NCI-H2107 treated with DMSO at 0.1 percent for 48 hours (cell line): ENCODE results near the gene COPZ1.
"Not testable (repeated sequence)": the region's sequence is repeated elsewhere in the genome, so short reads cannot be mapped to it uniquely, and the experiment has no call there.

Experiments
- DNase-seq: peaks from one replicate; lab custom pipeline; 2025; ENCODE audit not compliant: unreplicated experiment; lab: John Stamatoyannopoulos, UW

Gene COPZ1

GRCh38 chr12:54331461-54331860, 6.5 kb downstream of the COPZ1 start:
- no peak for DNase-seq

DNA sequence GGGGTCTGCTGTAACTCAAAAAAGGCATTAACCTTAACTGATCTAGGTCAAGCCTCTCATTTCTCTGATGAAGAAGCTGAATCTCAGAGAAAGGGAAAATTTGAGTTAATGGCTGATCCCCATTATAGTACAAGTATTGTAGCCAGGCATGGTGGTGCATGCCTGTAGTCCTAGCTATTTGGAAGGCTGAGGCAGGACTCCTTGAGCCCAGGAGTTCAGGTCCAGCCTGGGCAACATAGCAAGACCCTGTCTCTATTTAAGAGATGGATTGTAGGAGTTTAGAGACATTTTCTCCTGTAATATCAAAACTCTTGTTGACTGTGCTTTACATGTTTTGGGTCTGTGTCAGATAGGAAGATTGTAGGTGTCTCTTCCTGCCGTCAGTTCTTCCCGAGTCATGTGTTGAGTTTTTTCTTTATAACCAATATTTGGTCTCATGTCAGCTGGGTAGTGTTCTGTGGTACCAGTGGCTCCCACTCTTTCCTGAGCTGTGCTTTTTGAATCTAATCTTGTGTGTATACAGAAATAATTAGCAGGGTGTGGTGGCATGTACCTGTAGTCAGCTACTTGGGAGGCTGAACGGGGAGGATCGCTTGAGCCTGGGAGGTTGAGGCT, 8.6 kb downstream of the COPZ1 start:
- no peak for DNase-seq

DNA sequence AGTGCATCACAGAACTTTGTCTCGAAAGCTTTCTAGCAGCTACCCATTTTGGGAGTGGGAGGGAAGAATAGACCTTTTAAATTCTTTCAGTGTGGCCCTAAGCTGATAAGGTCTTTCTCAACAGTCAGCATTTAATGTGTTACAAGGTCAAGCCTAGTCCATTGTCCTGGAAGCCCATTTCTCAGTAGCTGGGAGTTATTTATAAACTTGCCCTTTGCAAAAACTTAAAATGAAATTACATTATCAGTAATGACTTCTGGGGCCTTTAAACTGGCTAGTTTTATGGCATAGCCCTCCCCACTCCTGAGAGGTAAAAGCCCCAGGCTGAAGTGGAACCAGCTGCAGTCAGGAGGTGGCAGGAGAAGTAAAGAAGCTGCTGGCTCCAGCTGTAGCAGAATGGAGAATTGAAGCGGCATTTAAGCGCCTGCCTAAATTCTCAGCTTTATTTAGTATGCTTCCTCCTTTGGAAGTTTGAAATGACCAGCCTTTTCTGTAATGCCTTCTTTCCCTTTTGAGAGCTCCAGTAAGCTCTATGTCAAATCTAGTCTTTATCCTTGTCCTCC, 12.4 kb downstream of the COPZ1 start:
- DNase-seq, result peak; percentile 83

- DNase-seq, result no peak
These were observed 13.1 kb downstream of the COPZ1 start for GRCh38 chr12:54337854-54338650.

- DNase-seq, result no peak
These were observed 13.9 kb downstream of the COPZ1 start for GRCh38 chr12:54338698-54339296.

DNA sequence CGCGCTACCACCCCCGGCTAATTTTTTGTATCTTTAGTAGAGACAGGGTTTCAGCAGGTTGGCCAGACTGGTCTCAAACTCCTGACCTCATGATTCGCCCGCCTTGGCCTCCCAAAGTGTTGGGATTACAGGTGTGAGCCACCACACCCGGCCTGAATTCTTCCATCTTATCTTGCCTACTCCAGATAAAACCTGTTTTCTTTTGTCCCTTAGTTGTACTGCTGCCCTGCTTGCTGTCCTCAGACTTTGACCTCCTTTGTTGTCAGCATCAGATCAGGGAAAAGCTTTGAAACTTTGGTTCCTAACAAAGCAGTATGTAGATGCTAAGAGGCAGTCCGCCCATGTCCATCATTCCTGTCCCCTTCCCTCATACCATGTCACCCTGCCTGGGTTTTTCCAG, 15.9 kb downstream of the COPZ1 start:
- DNase-seq, result no peak

- no peak for DNase-seq
These were observed 16.7 kb downstream of the COPZ1 start for GRCh38 chr12:54341378-54342300.

- DNase-seq, result no peak
These were observed 24.1 kb downstream of the COPZ1 start for GRCh38 chr12:54349036-54349435.

- DNase-seq, result no peak
These were observed 24.7 kb downstream of the COPZ1 start for GRCh38 chr12:54349679-54350078.

GRCh38 chr12:54350743-54351142, 25.8 kb downstream of the COPZ1 start:
- DNase-seq, result no peak

- DNase-seq, result peak; percentile 41
These were observed 26.4 kb downstream of the COPZ1 start for GRCh38 chr12:54351341-54351740.

GRCh38 chr12:54352022-54352531, 27.1 kb downstream of the COPZ1 start:
- DNase-seq, result peak; percentile 92

DNA sequence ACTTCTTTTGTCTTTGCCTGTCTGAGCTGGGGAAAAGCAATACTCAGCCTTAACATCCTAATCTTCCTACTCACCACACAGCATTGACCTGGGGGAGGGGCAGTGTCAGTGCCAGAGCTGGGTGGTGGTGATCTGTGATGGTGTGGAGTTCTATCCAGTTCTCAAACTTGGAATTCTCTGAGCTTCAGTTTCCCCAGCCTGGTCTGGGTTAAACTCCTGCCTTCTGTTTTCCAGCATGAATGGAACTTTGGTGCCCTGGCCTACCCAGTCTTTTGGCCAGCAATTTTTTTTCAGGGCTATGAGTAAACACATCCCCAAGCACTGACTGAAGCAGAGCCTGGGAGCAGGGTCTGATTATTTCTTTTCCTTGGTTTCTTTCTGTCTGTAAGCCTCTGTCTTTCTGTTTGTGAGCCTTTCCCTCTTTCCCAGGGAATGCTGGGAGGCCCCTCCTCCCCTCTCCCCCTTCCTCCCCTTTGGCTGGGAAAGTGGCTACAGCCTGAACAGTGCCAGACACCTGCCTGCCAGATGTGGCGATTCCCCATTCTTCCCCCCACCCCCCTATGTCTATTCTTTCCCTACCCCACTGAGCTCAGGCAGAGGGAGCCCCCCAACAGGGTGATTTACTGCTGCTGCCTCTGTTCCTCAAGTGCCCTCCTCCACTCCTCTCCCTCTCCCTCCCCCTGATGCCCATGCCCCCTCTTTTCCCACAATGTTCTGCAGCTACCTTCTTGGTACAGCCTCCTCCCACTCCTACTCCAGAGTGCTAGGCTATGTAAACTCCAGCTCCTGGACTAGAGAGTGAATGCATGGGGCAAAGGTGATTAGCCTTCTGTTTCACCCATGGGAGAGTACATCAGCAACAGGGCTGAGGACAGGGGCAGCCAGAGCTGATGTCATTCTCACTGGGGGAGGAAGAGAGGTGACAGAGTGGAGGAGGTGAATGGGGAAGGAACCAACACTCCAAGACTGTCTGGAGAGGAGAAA, 28.3 kb downstream of the COPZ1 start:
- peak; percentile 91 for DNase-seq

DNA sequence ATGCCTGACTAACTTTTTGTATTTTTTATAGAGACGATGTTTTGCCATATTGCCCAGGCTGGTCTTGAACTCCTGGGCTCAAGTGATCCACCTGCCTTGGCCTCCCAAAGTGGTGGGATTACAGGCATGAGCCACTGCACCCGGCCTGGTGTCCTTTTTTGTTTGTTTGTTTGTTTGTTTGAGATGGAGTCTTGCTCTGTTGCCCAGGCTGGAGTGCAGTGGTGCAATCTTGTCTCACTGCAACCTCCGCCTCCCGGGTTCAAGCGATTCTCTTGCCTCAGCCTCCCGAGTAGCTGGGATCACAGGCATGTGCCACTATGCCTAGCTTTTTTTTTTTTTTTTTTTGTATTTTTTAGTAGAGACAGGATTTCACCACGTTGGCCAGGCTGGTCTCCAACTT, 29.3 kb downstream of the COPZ1 start:
- DNase-seq, result not testable (repeated sequence)

- no peak for DNase-seq
These were observed 30.3 kb downstream of the COPZ1 start for GRCh38 chr12:54355104-54355815.

DNA sequence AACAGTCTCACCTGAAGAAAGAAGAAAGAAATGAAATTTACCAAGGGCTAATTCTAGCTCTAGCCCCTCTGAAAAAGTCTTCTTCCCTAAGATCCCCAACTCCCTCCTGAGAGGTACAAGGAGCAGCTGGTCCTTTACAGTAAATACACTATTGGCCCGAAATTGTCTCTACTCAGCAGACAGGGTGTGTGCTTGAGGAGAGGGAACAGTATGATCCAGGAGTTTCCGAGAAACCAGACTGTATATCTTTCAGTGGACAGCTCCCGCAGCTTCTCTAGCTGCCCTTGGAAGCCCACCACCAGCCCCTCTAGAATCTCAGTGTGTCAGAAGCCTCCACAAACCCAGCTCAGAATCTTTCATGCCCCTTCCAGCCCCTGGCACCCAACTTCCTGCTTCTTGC, 31.3 kb downstream of the COPZ1 start:
- no peak for DNase-seq

- no peak for DNase-seq
These were observed 32.0 kb downstream of the COPZ1 start for GRCh38 chr12:54356951-54357356.

GRCh38 chr12:54357506-54358190, 32.7 kb downstream of the COPZ1 start:
- no peak for DNase-seq
